HG02970 (cell line): ENCODE data around the gene EPM2A.
"Not testable (repeated sequence)": the region's sequence is repeated elsewhere in the genome, so short reads cannot be mapped to it uniquely, and the experiment has no call there.

ENCODE experiments used
- ATAC-seq: cut with Tn5 transposase; IDR thresholded peaks from one replicate; pipeline ENCODE4 v1.9.1; 2021; ENCODE audit warnings: mild to moderate bottlenecking, moderate library complexity, moderate number of reproducible peaks; ENCODE audit not compliant: unreplicated experiment, low FRiP score

The EPM2A gene

GRCh38 chr6:145733207-145733606, 2.1 kb downstream of the EPM2A start:
- no peak for ATAC-seq

- no peak for ATAC-seq
Measured at GRCh38 chr6:145731447-145731846, 3.9 kb downstream of the EPM2A start.

GRCh38 chr6:145729887-145730286, 5.4 kb downstream of the EPM2A start:
- no peak for ATAC-seq

GRCh38 chr6:145728444-145729385, 6.6 kb downstream of the EPM2A start:
- no peak for ATAC-seq

- ATAC-seq, result no peak
Measured at GRCh38 chr6:145727817-145728388, 7.4 kb downstream of the EPM2A start.

GRCh38 chr6:145725570-145725969, 9.8 kb downstream of the EPM2A start:
- no peak for ATAC-seq

- no peak for ATAC-seq
Measured at GRCh38 chr6:145723646-145724045, 11.7 kb downstream of the EPM2A start.

GRCh38 chr6:145722190-145722589, 13.1 kb downstream of the EPM2A start:
- ATAC-seq, result no peak

- no peak for ATAC-seq
Measured at GRCh38 chr6:145721144-145721543, 14.2 kb downstream of the EPM2A start.

GRCh38 chr6:145715426-145715825, 19.9 kb downstream of the EPM2A start:
- no peak for ATAC-seq

GRCh38 chr6:145714731-145715130, 20.6 kb downstream of the EPM2A start:
- ATAC-seq, result no peak

- no peak for ATAC-seq
Measured at GRCh38 chr6:145713773-145714172, 21.5 kb downstream of the EPM2A start.

- ATAC-seq, result no peak
Measured at GRCh38 chr6:145711372-145711771, 23.9 kb downstream of the EPM2A start.

GRCh38 chr6:145707397-145707796, 27.9 kb downstream of the EPM2A start:
- ATAC-seq, result no peak

GRCh38 chr6:145705561-145705960, 29.8 kb downstream of the EPM2A start:
- no peak for ATAC-seq

- ATAC-seq, result no peak
Measured at GRCh38 chr6:145704143-145704781, 31.1 kb downstream of the EPM2A start.

- no peak for ATAC-seq
Measured at GRCh38 chr6:145699462-145699861, 35.9 kb downstream of the EPM2A start.

GRCh38 chr6:145697401-145697800, 37.9 kb downstream of the EPM2A start:
- ATAC-seq, result not testable (repeated sequence)

GRCh38 chr6:145694083-145694737, 41.1 kb downstream of the EPM2A start:
- ATAC-seq, result no peak

GRCh38 chr6:145690969-145691368, 44.4 kb downstream of the EPM2A start:
- ATAC-seq, result no peak

GRCh38 chr6:145689529-145689928, 45.8 kb downstream of the EPM2A start:
- ATAC-seq, result no peak
